GM12872 (cell line): Measurements from ENCODE around the gene XPO5.

Experiments used
- TF ChIP-seq, protein P1 (sequence below): IDR thresholded peaks from 3 replicates; pipeline ENCODE4 v1.5.1; 2011; ENCODE audit warnings: low read depth, mild to moderate bottlenecking, low read length, moderate library complexity; ENCODE audit not compliant: insufficient read depth

Gene XPO5

DNA sequence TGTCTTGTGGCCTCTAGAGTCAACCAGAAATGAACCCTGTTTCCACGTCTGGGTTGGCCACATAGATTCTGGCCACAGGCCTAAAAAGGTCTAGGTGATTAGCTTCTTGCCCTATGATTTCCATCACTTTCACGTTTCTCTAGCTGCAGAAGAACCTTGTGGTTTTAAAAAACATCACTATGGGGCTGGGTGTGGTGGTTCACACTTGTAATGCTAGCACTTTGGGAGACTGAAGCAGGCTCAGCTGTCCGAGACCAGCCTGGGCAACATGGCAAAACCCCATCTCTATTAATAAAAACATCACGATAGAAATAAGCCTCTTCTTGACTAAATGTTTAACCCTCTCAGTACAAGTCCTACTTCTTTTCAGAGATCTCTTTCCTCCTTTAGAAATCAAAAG is 31.4 kb downstream of the XPO5 start:
- TF ChIP-seq, protein P1, sequence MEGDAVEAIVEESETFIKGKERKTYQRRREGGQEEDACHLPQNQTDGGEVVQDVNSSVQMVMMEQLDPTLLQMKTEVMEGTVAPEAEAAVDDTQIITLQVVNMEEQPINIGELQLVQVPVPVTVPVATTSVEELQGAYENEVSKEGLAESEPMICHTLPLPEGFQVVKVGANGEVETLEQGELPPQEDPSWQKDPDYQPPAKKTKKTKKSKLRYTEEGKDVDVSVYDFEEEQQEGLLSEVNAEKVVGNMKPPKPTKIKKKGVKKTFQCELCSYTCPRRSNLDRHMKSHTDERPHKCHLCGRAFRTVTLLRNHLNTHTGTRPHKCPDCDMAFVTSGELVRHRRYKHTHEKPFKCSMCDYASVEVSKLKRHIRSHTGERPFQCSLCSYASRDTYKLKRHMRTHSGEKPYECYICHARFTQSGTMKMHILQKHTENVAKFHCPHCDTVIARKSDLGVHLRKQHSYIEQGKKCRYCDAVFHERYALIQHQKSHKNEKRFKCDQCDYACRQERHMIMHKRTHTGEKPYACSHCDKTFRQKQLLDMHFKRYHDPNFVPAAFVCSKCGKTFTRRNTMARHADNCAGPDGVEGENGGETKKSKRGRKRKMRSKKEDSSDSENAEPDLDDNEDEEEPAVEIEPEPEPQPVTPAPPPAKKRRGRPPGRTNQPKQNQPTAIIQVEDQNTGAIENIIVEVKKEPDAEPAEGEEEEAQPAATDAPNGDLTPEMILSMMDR, result no peak

DNA sequence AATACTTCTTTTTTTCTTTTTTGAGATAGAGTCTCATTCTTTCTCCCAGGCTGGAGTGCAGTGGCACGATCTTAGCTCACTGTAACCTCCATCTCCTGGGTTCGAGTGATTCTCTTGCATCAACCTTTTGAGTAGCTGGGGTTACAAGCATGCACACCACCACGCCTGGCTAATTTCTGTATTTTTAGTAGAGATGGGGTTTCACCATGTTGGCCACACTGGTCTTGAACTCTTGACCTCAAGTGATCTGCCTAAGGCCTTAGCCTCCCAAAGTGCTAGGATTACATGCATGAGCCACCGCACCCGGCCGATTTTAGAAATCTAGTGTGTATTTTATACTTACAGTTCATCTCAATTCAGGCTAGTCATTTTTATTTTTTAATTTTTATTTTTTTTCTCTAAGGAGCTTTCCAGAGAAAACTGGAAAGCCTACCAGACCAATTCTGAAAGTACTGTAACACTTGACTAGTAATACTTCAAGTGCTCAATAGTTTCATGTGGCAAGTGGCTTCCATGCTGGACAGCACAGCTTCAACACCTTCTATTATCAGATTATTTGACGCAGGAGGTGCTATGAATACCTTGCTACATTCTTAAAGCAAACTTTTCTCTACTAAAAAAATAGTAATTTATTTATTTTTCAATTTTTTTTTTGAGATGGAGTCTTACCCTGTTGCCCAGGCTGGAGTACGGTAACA is 33.9 kb downstream of the XPO5 start:
- TF ChIP-seq, protein P1, result no peak

GRCh38 chr6:43540507-43540906 is 35.3 kb downstream of the XPO5 start:
- TF ChIP-seq, protein P1, result no peak

DNA sequence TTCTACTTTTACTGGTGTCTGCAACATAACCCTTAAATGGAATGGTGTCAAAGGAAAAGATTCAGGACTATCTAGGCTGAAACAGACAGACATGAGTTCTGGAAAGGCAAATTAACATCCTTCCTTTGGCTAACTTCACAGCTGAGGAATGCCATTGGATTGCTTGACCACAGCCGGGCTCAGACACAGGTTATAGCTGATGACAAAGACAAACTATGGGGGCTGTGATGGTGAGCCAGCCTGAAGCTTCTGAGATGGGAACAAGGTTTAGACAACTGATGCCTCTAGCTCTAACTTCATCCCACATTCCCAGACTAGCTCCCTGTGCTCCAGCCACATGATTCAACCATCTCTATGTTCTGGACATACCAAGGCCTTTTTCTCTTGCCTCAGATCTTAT is 43.6 kb downstream of the XPO5 start:
- TF ChIP-seq, protein P1, result no peak

DNA sequence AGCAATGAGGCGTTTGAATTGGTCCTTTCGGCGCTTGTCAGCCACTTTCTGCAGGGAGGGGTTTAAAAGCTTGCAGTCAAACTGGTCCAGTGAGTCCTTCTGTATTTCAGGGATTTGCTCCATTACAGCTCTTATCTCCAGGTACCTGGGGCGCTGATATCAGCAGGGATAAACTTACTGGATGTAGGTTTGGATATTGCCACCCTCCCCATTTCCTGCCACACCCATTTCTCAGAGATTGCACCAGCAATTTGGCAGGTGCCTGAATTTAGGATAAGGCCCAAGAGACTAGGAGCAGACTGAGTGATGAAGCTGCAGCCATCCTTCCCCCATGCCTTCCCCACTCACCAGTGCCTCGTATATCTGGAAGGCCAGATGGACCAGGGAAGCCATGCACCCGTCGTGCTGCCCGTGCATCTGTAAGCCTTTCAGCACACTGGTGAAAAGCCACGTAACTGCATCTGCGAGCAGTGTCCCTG is 51.3 kb downstream of the XPO5 start:
- TF ChIP-seq, protein P1, result no peak

DNA sequence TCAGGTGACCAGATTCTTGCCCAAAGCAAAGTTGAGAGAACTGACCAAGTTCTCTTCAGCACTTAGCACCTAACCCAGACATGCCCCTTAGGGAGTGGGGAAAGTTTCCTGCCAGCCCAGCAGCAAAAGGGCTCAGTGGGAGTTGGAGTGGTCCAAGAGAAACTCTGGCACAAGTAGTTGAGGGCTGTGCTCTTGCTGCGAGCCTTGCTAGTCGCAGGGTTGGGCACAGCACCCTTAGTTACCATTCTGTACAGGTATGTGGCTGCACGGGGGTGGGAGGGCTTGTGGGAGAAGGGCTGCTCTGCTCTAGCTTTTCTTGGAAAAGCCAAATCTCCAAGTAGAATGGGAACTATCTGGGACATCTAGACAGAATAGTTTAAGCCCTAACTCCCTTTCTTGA is 52.6 kb downstream of the XPO5 start:
- TF ChIP-seq, protein P1, result no peak

DNA sequence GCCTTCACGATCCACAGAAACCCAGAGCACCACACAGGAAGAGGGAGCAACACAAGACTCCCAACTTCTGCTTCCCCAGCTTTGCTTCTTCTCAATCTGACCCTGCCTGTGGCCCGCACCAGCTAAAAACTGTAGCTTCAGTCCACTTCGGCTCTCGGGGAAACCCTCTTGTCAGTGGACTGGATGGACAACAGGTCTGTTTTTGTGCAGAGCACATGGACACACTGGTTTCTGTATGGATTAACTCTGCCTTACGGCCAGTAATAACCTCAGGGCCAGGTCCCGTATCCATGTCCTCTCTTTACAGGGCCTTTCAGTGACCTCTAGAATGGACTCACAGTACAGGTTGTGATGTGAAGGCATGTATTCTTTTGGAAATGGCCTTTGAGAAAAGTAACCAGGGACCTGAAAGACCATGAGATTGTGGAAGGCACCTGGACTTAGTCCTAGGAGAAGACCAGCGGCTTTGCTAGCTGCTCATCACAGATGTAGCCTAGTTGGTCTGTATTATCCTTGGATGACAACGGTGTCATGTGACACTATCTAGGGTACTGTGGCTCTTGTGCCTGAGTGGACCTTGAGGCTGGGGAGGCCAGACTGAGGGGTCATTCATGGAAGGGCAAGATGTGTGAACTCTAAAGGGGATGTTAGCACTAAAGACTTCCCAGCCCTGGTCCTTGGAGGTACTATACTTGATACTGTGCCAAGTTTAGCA is 53.1 kb downstream of the XPO5 start:
- TF ChIP-seq, protein P1, result no peak
